B cell (primary cell): ENCODE results near the gene RELB. TPM values are rescaled to one million over a fixed set of nuclear protein-coding genes. Genes with fewer than 3 reads are reported as not detected.

Source experiments
- ATAC-seq: fragments of 200-7000 bp; cut with Tn5 transposase; one replicate; pipeline ENCODE4 v1.10.0; 2021; ENCODE audit warnings: low read depth, mild to moderate bottlenecking, moderate number of reproducible peaks, moderate library complexity
- CTCF ChIA-PET: fragments of 350-600 bp; sonication (Branson Sonifier 250); formaldehyde crosslinking; loops from one replicate; lab custom pipeline; 2021; ENCODE audit warnings: antibody characterized with exemption, inconsistent platforms; lab: Charles Lee
- POLR2A ChIA-PET: fragments of 350-600 bp; sonication (Branson Sonifier 250); formaldehyde crosslinking; loops from one replicate; lab custom pipeline; 2021; ENCODE audit warnings: antibody characterized with exemption; lab: Charles Lee
- DNase-seq: peaks from one replicate; pipeline ENCODE4 v3.0.0; 2013
- H2AFZ ChIP-seq: 2 replicates; pipeline ENCODE4 v1.6.1; 2012; ENCODE audit warnings: mild to moderate bottlenecking, low read depth, low read length; ENCODE audit not compliant: insufficient read depth, poor library complexity, severe bottlenecking
- H3K27ac ChIP-seq, 2 donors: 1 replicate in 1 of 2; 2 replicates in 1 of 2; pipeline ENCODE4 v1.5.1; 2012 to 2013; ENCODE audit warnings: low read length in 2 of 2, mild to moderate bottlenecking in 2 of 2, moderate library complexity in 1 of 2
- H3K27me3 ChIP-seq, 4 experiments: fragments of 200-600 bp in 1 of 4; sonication (generic) in 1 of 4; replicated peaks in 1 of 4; 1 replicate in 2 of 4; 2 replicates in 2 of 4; pipeline versions ENCODE4 v1.6.1 to v1.7.0; 2013 to 2016; ENCODE audit warnings: low read length in 3 of 4, mild to moderate bottlenecking in 2 of 4, mixed read lengths in 1 of 4, moderate library complexity in 1 of 4; ENCODE audit not compliant: insufficient read depth in 4 of 4, control insufficient read depth in 3 of 4; ENCODE audit errors: control extremely low read depth in 1 of 4
- H3K36me3 ChIP-seq, 2 experiments: replicated peaks in 1 of 2; 1 replicate in 1 of 2; 2 replicates in 1 of 2; pipeline versions ENCODE4 v1.6.1 to v1.7.1; 2013; ENCODE audit warnings: low read length in 1 of 2; ENCODE audit not compliant: insufficient read depth in 2 of 2, control insufficient read depth in 1 of 2; ENCODE audit errors: control extremely low read depth in 1 of 2, extremely low read depth in 1 of 2
- H3K4me1 ChIP-seq, 2 donors: fragments of 200-600 bp in 1 of 2; sonication (generic) in 1 of 2; 1 replicate in 1 of 2; 2 replicates in 1 of 2; pipeline versions ENCODE4 v1.5.1 to v1.6.1; 2013 to 2017; ENCODE audit warnings: low read length in 2 of 2; ENCODE audit not compliant: control insufficient read depth in 2 of 2, insufficient read depth in 2 of 2
- H3K4me2 ChIP-seq: replicated peaks from 2 replicates; pipeline ENCODE3; 2012; ENCODE audit warnings: mild to moderate bottlenecking, low read depth, low read length; ENCODE audit not compliant: poor library complexity, severe bottlenecking
- H3K4me3 ChIP-seq, 5 experiments: fragments of 200-600 bp in 1 of 5; sonication (generic) in 1 of 5; 1 replicate in 3 of 5; 2 replicates in 2 of 5; pipeline versions ENCODE4 v1.5.1 to v1.7.0; 2011 to 2016; ENCODE audit warnings: low read length in 4 of 5, mild to moderate bottlenecking in 4 of 5, low read depth in 2 of 5, control low read depth in 1 of 5, moderate library complexity in 1 of 5; ENCODE audit not compliant: insufficient read depth in 1 of 5; ENCODE audit errors: control extremely low read depth in 1 of 5, extremely low read depth in 1 of 5
- H3K79me2 ChIP-seq: fragments of 200-600 bp; sonication (generic); one replicate; pipeline ENCODE4 v1.6.0; 2016; ENCODE audit warnings: low read length; ENCODE audit not compliant: control insufficient read depth, insufficient read depth
- H3K9ac ChIP-seq: fragments of 200-600 bp; sonication (generic); 2 replicates; pipeline ENCODE4 v1.6.1; 2017; ENCODE audit warnings: mild to moderate bottlenecking, low read length, moderate library complexity
- H3K9me3 ChIP-seq, 3 donors: one replicate each; pipeline versions ENCODE4 v1.6.1 to v1.7.1; 2013; ENCODE audit warnings: low read length in 2 of 3; ENCODE audit not compliant: control insufficient read depth in 2 of 3, insufficient read depth in 1 of 3; ENCODE audit errors: control extremely low read depth in 1 of 3
- H4K20me1 ChIP-seq: 2 replicates; pipeline ENCODE4 v1.6.0; 2012; ENCODE audit warnings: mild to moderate bottlenecking, low read length; ENCODE audit not compliant: insufficient read depth, control insufficient read depth, poor library complexity, severe bottlenecking
- H3K27ac Mint-ChIP-seq: one replicate; pipeline ENCODE4 v1.8.0; 2021; ENCODE audit warnings: mixed read lengths
- H3K27me3 Mint-ChIP-seq: one replicate; pipeline ENCODE4 v1.8.0; 2021; ENCODE audit warnings: mixed read lengths
- H3K4me1 Mint-ChIP-seq: one replicate; pipeline ENCODE4 v1.8.0; 2021; ENCODE audit warnings: mixed read lengths
- H3K4me3 Mint-ChIP-seq: one replicate; pipeline ENCODE4 v1.8.0; 2021; ENCODE audit warnings: mixed read lengths
- H3K9me3 Mint-ChIP-seq: one replicate; pipeline ENCODE4 v1.8.0; 2022; ENCODE audit warnings: mixed read lengths; ENCODE audit not compliant: insufficient read depth
- EZH2 ChIP-seq: IDR thresholded peaks from 2 replicates; pipeline ENCODE4 v1.6.1; 2012; ENCODE audit warnings: borderline replicate concordance, low read depth, mild to moderate bottlenecking, moderate library complexity, low read length; ENCODE audit not compliant: insufficient read depth, poor library complexity, severe bottlenecking
- WGBS: methylation state at CpG from one replicate; pipeline ENCODE4 v1.1.5; 2013; ENCODE audit warnings: missing lambda C conversion rate; ENCODE audit not compliant: insufficient coverage; 5-methylcytosine and 5-hydroxymethylcytosine counted together
- intact Hi-C: fragments of 100-400 bp; cut with micrococcal nuclease; formaldehyde crosslinking; loops from one replicate; pipeline ENCODE4 v1.10.0; 2022
- polyA plus RNA-seq: library from polyadenylated mRNA; depleted of rRNA; stranded (reverse); fragments of >200 nt; gene quantifications from 2 replicates; pipeline ENCODE4 v1.2.3, GENCODE V29; 2012
- total RNA-seq, 2 donors: library from RNA; stranded (reverse); fragments of 120-200 nt in 1 of 2; gene quantifications; 1 replicate in 1 of 2; 2 replicates in 1 of 2; pipeline versions ENCODE4 v1.2.3 to v1.2.4, GENCODE V29; 2013 to 2022
- TF ChIP-seq, protein P1 (sequence below): fragments of 200-600 bp; IDR thresholded peaks from one replicate; pipeline ENCODE4 v1.8.0; 2022; ENCODE audit warnings: antibody characterized with exemption, mild to moderate bottlenecking

The RELB gene
- total and polyA plus RNA-seq, 2 donors (not counting 1 experiment from before 2014, with no cell fraction given), result 63.8 to 106 TPM

DNA sequence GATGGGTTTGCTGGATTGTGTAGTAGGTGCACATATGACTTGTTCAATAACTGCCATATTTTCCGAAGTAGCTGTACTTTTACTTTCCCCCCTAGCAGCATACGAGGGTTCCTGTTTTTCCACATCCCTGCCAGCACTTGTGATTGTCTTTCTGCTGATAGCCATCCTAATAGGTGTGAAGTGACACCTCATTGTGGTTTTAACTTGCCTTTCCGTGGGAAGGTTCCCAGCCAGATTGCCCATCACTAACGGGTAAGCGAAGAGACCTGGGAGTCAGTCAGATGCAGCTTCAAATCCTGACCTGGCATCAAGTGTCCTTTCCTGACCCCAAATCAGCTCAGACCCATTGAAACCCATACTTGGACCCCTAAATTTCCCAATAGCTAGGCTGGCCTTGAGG is 41.6 kb upstream of the RELB start:
- Mint-ChIP-seq H3K27ac (peak overlapping the region; percentile 98), H3K27me3 (no peaks in the 10 kb centered on the region), H3K9me3 (no peaks in the 10 kb centered on the region), H3K4me1 (peaks cover 70% of the 10 kb centered on the region), H3K4me3 (peak overlapping the region; percentile 45)
- TF ChIP-seq, protein P1, sequence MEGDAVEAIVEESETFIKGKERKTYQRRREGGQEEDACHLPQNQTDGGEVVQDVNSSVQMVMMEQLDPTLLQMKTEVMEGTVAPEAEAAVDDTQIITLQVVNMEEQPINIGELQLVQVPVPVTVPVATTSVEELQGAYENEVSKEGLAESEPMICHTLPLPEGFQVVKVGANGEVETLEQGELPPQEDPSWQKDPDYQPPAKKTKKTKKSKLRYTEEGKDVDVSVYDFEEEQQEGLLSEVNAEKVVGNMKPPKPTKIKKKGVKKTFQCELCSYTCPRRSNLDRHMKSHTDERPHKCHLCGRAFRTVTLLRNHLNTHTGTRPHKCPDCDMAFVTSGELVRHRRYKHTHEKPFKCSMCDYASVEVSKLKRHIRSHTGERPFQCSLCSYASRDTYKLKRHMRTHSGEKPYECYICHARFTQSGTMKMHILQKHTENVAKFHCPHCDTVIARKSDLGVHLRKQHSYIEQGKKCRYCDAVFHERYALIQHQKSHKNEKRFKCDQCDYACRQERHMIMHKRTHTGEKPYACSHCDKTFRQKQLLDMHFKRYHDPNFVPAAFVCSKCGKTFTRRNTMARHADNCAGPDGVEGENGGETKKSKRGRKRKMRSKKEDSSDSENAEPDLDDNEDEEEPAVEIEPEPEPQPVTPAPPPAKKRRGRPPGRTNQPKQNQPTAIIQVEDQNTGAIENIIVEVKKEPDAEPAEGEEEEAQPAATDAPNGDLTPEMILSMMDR, result no peak
- TF ChIP-seq EZH2, result no peak
- Histone ChIP-seq H3K27ac (peak overlapping the region; percentile 34 to 86), H3K27me3 (no peaks in the 10 kb centered on the region), H3K79me2 (peaks cover 95% of the 10 kb centered on the region), H3K4me1 (peaks cover 62 to 67% of the 10 kb centered on the region in 2 donors), H3K4me3 (no peak overlapping the region), H3K36me3 (peaks cover 2 to 14% of the 10 kb centered on the region in 2 experiments), H2AFZ (no peak overlapping the region), H3K9ac (no peak overlapping the region), H3K4me2 (no peak overlapping the region), H3K9me3 (no peaks in the 10 kb centered on the region), H4K20me1 (peaks cover 49% of the 10 kb centered on the region)
- CTCF ChIA-PET, result no interaction called here
- no peak for DNase-seq
- 96% methylated on average over 3 of the region's 5 CpGs for whole genome bisulfite sequencing
- intact Hi-C loops, result no loop called here
- POLR2A ChIA-PET, result no interaction called here
- ATAC-seq, result no peak

DNA sequence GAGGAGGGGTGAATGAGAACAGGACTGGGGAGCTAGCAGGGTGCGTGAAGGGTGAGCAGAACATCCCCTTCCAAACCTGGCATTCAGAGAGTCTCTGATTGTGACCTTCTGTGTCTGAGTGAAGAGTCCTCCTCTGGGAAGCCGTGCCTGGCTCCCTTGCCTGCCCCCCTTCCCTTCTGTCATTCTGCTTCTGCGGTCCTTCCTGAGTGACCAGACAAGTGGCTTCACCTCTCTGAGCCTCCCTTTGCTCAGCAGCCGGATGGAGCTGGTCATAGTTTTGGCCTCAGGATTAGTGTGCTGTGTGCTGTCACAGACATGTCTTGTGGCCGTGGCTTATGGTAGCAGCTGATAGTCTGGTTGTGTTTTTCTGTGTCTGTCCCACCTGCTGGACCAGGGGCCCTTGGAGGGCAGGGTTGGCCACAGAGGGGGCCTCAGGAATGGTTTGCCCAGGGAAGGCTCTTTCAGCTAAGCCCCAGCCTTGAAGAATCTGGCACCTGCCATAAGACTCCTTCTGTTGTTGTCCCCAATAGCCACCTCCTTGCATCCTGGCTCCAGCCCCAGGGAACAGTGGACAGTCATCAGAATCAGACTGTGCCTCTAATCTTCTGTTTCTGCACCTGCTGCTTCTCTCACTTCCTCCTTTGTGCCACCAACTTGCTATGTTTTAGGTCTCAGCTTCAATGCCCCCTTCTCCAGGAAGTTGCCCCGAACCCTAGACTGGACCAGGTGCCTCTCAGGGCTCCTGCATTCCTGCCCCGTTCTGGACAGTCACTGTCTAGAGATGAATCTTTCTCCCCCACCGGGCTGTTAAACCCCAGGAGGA is 40.1 kb upstream of the RELB start:
- H3K9me3 Mint-ChIP-seq, result no peaks in the 10 kb centered on the region
- H3K27me3 Mint-ChIP-seq, result no peaks in the 10 kb centered on the region
- DNase-seq, result peak; percentile 71
- TF ChIP-seq EZH2, result no peak
- TF ChIP-seq, protein P1, result no peak
- Histone ChIP-seq H3K4me1 (peaks cover 58 to 61% of the 10 kb centered on the region in 2 donors), H3K4me2 (peak overlapping the region; percentile 71), H3K79me2 (peaks cover 93% of the 10 kb centered on the region), H2AFZ (peak overlapping the region; percentile 43), H3K36me3 (peaks cover 5 to 20% of the 10 kb centered on the region in 2 experiments), H4K20me1 (peaks cover 46% of the 10 kb centered on the region), H3K9me3 (no peaks in the 10 kb centered on the region), H3K9ac (peak overlapping the region; percentile 22), H3K27me3 (no peaks in the 10 kb centered on the region), H3K4me3 (peak overlapping the region in 3 of 5 experiments; percentile 2 to 15 (median 6)), H3K27ac (peak overlapping the region; percentile 67 to 86)
- WGBS, result 21% methylated on average over 5 of the region's 8 CpGs
- ChIA-PET POLR2A (interaction anchor here (0.6 to 1.4 kb wide), 3 partner anchors 12 to 55 kb away, joined by 3 to 7 read pairs (median 3); partner anchors contain the start of genes APOE and RELB), CTCF (interaction anchor here (0.5 to 2.9 kb wide), 4 partner anchors 9 to 1659 kb away, joined by 3 to 9 read pairs (median 4); no protein-coding TSS in a partner anchor)
- ATAC-seq, result peak; percentile 89
- intact Hi-C loops, result no loop called here
- peak overlapping the region; percentile 77 for H3K4me3 Mint-ChIP-seq
- H3K4me1 Mint-ChIP-seq, result peaks cover 60% of the 10 kb centered on the region
- peak overlapping the region; percentile 98 for H3K27ac Mint-ChIP-seq
